ENCODE results near the gene BPIFB6. TPM values are rescaled to one million over a fixed set of nuclear protein-coding genes. Genes with fewer than 3 reads are reported as not detected.

BPIFB6 gene
- total RNA-seq, 4 donors from 2014 or later: not detected

GRCh38 chr20:32999603-33000250 lies 31.7 kb upstream of the BPIFB6 start:
- 36 to 66% methylated on average over 3 to 9 of the region's 9 CpGs for WGBS, 2 donors (ENCODE audit: low coverage in 1 of 2)
- in situ Hi-C loops (cut with MboI; ENCODE audit: low pct_ligation_motif_present in 1 of 4, low pct_unique_long_range_greater_than_20kb in 1 of 4, low sequenced_read_pairs in 3 of 4) (no loop called here), intact Hi-C loops (cut with DNase I; ENCODE audit: low total_unique reads) (no loop called here)
- Histone ChIP-seq H3K9me3 (no peaks in the 10 kb centered on the region), H3K27me3 (no peaks in the 10 kb centered on the region), H3K4me1 (no peaks in the 10 kb centered on the region), H3K27ac (no peak overlapping the region), H3K36me3 (no peaks in the 10 kb centered on the region), H3K4me3 (no peak overlapping the region)
- TF ChIP-seq POLR2A (IDR thresholded peaks at IDR 0.05) (no peak), POLR2AphosphoS5 (IDR thresholded peaks at IDR 0.05) (no peak), EP300 (IDR thresholded peaks at IDR 0.05; ENCODE audit: low read depth) (no peak)
- TF ChIP-seq, protein P1, sequence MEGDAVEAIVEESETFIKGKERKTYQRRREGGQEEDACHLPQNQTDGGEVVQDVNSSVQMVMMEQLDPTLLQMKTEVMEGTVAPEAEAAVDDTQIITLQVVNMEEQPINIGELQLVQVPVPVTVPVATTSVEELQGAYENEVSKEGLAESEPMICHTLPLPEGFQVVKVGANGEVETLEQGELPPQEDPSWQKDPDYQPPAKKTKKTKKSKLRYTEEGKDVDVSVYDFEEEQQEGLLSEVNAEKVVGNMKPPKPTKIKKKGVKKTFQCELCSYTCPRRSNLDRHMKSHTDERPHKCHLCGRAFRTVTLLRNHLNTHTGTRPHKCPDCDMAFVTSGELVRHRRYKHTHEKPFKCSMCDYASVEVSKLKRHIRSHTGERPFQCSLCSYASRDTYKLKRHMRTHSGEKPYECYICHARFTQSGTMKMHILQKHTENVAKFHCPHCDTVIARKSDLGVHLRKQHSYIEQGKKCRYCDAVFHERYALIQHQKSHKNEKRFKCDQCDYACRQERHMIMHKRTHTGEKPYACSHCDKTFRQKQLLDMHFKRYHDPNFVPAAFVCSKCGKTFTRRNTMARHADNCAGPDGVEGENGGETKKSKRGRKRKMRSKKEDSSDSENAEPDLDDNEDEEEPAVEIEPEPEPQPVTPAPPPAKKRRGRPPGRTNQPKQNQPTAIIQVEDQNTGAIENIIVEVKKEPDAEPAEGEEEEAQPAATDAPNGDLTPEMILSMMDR (IDR thresholded peaks at IDR 0.05): no peak
- DNase-seq: no peak

- DNase-seq: no peak
- Histone ChIP-seq H3K27me3 (no peaks in the 10 kb centered on the region), H3K27ac (no peak overlapping the region), H3K36me3 (no peaks in the 10 kb centered on the region), H3K4me1 (no peaks in the 10 kb centered on the region), H3K4me3 (no peak overlapping the region), H3K9me3 (no peaks in the 10 kb centered on the region)
- TF ChIP-seq, protein P1 (IDR thresholded peaks at IDR 0.05): no peak
- in situ Hi-C loops (cut with MboI; ENCODE audit: low pct_ligation_motif_present in 1 of 4, low pct_unique_long_range_greater_than_20kb in 1 of 4, low sequenced_read_pairs in 3 of 4): no loop called here
- 57 to 63% methylated on average over 3 to 9 of the region's 9 CpGs for WGBS, 2 donors (ENCODE audit: low coverage in 1 of 2)
- intact Hi-C loops (cut with DNase I; ENCODE audit: low total_unique reads): no loop called here
Observed at GRCh38 chr20:33000802-33001466, 30.5 kb upstream of the BPIFB6 start.

GRCh38 chr20:33002087-33002808 lies 29.2 kb upstream of the BPIFB6 start:
- H3K36me3 ChIP-seq: no peaks in the 10 kb centered on the region
- no peak overlapping the region for H3K4me3 ChIP-seq
- no peaks in the 10 kb centered on the region for H3K9me3 ChIP-seq
- no peaks in the 10 kb centered on the region for H3K4me1 ChIP-seq
- intact Hi-C loops (cut with DNase I; ENCODE audit: low total_unique reads) (no loop called here), in situ Hi-C loops (cut with MboI; ENCODE audit: low pct_ligation_motif_present in 1 of 4, low pct_unique_long_range_greater_than_20kb in 1 of 4, low sequenced_read_pairs in 3 of 4) (no loop called here)
- no peak overlapping the region for H3K27ac ChIP-seq
- WGBS, 2 donors (ENCODE audit: low coverage in 1 of 2): 83% methylated on average over 7 of the region's 7 CpGs; no CpG with 5 or more reads in 1 of the 2 donors
- no peaks in the 10 kb centered on the region for H3K27me3 ChIP-seq
- no peak for DNase-seq
- TF ChIP-seq, protein P1 (IDR thresholded peaks at IDR 0.05): no peak
- TF ChIP-seq POLR2A (IDR thresholded peaks at IDR 0.05) (no peak), EP300 (IDR thresholded peaks at IDR 0.05; ENCODE audit: low read depth) (no peak), POLR2AphosphoS5 (IDR thresholded peaks at IDR 0.05) (no peak)

DNA sequence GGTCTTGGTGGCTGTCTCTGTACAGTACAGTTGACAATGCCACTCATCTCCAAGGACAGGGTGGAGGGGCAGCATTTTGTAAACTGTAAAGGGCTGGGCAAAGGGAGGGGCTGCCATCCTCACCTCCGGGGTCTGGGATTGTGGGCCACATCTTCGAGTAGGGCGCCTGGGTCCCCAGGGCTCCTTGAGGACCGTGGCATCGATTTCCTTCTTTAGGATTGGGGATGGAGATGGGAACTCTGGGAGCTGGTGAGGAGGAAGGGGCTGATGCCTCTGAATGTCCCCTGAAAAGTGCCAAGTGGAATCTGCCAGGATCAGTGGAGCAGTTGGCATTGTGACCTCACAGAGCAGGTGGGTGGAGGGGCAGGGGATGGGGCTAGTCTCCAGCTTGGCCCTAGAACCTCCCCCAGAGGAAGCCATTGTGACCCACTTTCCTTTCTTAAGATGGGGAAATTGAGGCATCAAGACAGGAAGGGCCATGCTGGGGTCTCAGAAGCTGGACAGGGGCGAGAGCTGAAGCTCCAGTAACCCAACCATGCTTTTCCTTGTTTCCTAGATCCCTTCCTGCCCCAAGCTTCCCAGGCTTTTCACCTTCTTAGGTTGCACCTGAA lies 27.2 kb upstream of the BPIFB6 start, which contains the start of gene SUN5:
Gene SUN5, minus strand, starts transcription at position 293 of the 611 bp plus-strand sequence. Its CDS starts 93 bp downstream, at position 200.
- TF ChIP-seq, protein P1 (IDR thresholded peaks at IDR 0.05): no peak
- TF ChIP-seq POLR2AphosphoS5 (IDR thresholded peaks at IDR 0.05) (no peak), POLR2A (IDR thresholded peaks at IDR 0.05) (no peak), EP300 (IDR thresholded peaks at IDR 0.05; ENCODE audit: low read depth) (no peak)
- no peaks in the 10 kb centered on the region for H3K36me3 ChIP-seq
- H3K4me1 ChIP-seq: no peaks in the 10 kb centered on the region
- WGBS, 2 donors (ENCODE audit: low coverage in 1 of 2): 40 to 62% methylated on average over 1 to 6 of the region's 6 CpGs
- intact Hi-C loops (cut with DNase I; ENCODE audit: low total_unique reads) (no loop called here), in situ Hi-C loops (cut with MboI; ENCODE audit: low pct_ligation_motif_present in 1 of 4, low pct_unique_long_range_greater_than_20kb in 1 of 4, low sequenced_read_pairs in 3 of 4) (no loop called here)
- DNase-seq: no peak
- H3K4me3 ChIP-seq: no peak within 1 kb of the TSS
- H3K9me3 ChIP-seq: no peaks in the 10 kb centered on the region
- no peaks in the 10 kb centered on the region for H3K27me3 ChIP-seq
- H3K27ac ChIP-seq: no peak within 1 kb of the TSS

Data from transverse colon (tissue), 4 donors.